NOMO-1 treated with dmso at 0.1 percent for 144 hours (cell line): ENCODE measurements around the gene SMTNL2.
"Not testable (repeated sequence)": the region's sequence is repeated elsewhere in the genome, so short reads cannot be mapped to it uniquely, and the experiment has no call there.

Source experiments
- DNase-seq: peaks from one replicate; lab custom pipeline; 2025; ENCODE audit not compliant: unreplicated experiment; lab: John Stamatoyannopoulos, UW

The SMTNL2 gene

DNA sequence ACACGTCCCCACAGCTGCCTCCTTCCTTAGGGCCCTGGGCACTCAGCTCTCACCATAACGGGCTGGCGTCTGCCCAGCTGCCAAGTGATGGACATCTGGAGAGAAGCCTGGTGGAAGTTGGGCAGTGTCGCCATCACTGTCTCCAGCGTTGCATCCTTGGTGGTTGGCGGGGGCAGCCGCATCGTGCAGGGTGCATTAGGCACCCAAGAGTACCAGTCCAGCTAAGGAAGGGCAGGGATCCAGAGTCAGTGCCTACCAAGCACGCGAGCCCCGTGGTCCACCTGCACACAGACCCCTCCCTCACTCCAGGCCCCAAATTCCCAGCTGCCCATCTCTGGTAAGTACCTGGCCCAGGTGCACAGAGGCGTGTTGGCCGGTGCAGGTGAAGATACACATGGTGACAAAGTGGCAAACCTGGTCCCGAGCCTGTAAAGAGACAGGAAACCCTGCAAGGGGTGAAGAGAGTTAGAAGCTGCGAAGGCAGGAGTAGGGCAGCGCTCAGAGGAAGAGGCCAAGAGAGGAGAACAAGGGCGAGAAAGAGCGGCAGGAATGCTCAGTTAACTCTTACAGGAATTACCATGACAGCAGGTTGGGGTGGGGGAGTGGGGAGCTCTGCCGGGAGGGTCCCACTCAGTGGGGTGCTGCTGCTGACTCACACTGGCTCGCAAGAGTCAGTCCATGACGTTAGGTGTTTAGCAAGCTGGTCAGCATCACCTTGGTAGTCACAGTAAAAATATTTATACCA, 47.7 kb downstream of the SMTNL2 start:
- no peak for DNase-seq

DNA sequence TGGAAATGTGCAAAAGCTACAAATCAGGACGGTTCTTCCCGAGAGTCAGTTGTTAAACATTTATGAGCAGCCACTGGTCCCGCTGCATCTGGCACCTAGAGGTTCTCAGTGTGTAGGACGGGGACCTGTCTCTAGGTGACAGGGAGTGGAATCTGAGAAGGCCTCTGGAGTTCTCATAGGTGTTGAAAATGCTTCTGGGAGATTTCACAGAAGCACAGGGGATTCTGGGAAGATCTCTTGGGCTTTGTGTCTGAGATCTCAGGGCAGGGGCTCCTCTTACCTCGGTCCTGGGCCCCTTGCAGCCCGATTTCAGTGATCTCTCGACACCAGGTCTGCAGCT, 48.2 kb downstream of the SMTNL2 start:
- no peak for DNase-seq

DNA sequence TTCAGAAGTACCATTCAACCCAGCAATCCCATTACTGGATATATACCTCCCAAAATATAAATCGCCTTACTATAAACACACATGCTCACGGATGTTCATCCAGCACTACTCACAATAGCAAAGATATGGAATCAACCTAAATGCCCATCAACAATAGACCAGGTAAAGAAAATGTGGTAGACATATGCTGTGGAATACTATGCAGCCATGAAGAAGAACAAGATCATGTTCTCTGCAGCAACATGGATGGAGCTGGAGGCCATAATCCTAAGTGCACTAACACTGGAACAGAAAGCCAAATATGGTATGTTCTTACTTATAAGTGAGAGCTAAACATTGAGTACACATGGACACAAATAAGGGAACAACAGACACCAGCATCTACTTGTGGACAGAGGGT, 49.3 kb downstream of the SMTNL2 start:
- DNase-seq: no peak

DNA sequence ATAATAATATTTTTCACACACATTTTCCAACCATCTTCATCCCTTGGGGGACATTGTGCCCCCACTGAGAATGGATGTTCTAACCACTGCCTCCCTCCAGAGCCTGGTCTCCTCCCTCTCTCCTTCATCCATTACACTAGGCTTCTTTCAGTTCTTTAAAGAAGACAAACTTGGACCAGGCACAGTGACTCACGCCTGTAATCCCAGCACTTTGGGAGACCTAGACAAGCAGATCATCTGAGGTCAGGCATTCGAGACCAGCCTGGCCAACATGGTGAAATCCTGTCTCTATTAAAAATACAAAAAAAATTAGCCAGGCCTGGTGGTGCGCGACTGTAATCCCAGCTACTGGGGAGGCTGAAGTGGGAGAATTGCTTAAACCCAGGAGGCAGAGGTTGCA, 50.6 kb downstream of the SMTNL2 start:
- no peak for DNase-seq

DNA sequence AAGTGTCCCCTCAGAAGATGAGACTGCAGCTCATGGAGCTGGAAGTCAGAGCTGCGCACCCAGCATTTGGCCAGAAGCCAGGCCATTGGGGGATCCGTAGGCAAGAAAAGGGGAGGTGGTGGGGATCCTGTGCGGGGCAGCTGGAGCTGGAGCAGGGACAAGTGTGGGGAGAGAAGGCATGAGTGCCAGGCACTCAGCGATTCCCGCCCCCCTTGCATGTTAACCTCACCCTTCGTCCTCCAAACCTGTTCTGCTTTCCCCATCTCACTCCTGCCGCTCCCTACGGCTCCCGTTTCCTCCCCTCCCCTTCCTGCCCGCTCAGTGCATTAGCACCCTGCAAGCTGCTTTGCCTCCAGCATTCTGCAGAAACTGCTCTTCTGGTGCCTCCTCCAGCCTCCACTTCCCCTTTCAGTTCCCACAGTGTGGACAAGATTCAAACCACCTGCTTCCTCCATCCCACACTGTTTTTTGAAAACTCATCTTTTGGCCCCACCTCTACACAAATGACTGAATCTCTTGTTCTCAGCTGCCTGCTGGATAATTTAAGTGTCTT, 51.6 kb downstream of the SMTNL2 start:
- DNase-seq: peak; percentile 37

DNA sequence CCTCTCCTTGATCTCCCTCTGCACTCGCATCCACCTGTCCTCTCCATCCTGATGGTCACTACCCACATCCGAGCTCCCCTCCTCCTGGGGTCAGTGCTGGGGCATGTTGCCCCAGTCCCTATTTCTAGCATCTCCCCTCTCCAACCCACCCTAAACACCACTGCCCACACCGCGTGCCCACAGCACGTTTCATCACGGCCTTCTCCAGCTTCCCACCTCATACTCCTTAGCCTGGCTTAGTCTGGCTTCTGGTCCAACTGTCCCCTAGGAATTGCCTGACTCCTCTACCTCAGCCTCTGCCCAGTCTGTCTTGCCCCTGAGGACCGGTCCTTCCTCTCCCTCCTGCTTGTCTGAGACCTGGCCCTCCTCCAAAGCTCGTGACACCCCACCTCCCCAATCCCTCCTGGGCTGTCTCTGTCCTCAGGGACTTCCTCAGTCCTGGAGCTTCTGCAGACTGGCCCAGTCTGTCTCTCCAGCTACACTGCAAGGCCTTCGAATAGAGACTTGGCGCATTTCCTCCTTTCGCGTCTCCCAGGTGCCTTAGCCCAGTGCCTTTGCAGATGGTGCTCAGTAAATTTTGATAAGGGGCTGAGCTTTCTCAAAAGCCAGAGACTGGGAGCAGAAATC, 52.3 kb downstream of the SMTNL2 start:
- no peak for DNase-seq

DNA sequence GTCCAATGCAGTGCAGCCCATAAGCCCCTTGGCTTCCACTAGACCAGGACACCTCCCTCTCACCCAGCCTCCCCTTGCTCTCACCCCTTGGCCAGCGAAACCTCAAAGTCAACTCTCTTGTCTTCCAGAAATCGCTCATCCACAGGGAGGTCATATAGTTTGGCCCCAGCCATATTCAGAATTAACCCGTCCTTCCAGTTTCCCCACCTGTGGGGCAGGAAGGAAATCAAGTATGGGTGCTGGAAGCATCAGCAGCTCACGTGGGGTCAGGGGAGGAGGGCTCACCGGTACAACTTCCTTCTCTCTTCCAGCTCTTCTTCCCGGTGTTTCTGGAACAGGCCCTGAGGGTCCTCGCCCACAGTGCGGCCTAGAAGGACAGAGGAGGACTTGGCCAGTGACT, 54.4 kb downstream of the SMTNL2 start:
- not testable (repeated sequence) for DNase-seq

DNA sequence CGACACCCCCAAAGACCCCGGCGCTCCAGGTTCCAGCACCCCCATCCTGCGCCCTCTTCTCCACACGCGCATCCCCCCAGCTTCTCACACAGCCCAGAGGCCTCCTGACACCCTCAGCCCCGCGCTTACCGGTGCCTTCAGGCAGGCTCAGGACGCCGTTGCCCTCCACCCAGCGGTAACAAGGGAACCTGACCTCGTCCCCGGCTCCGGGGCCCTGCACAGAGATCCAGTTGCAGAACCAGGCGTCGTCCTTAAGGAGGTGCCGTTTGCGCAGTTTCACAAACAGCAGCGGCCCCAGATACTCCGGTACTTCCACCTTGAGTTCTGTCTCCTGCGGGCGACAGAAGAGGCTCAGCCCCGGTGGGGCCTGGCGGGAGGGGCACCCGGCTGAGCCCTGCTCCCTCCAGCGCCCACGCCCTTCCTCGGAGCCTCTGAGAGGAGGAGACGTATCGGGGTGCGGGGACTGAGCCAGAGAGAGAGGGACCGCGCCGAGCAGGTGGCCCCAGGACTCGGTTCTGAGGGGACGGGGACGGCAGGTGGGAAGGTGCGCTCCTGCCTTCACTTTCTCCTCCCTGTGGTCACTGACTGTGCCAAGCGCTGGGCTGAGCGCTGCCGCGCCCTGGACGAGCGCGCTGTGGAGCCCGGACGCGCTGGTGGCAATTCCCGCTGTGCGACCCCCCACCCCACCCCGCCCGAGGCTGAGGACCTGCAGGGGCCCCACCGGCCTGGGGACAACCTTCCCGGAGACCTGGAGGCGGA, 55.2 kb downstream of the SMTNL2 start:
- peak; percentile 60 for DNase-seq

DNA sequence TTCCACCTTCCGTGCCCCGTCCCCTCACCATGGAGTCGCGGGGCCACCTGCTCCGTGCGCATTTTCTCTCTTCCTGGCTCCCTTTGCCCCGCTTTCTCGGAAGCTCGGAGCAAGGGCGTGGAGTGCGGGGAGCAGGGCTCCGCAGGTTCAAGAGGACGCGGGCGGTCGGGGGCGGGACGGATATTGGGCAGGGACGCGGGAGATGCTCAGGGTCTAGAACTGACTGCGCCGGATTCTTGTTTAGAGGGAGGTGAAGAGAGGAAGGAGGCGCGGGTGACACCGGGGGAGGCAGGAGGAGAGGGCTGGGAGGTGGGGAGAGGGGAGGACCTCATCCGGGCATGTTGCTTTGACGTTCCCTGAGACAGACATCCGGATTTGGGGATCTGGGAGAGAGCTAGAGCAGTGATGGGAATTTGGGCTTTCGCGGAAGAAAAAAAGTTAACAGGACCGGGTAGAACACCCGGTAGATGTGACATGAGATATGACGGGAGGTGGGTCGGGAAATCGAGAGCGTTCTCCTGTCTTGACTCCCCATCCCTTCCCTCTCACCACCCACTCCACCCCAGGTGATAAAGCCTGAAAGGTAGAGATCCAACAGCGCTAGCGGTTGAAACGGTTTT, 56.4 kb downstream of the SMTNL2 start:
- not testable (repeated sequence) for DNase-seq

DNA sequence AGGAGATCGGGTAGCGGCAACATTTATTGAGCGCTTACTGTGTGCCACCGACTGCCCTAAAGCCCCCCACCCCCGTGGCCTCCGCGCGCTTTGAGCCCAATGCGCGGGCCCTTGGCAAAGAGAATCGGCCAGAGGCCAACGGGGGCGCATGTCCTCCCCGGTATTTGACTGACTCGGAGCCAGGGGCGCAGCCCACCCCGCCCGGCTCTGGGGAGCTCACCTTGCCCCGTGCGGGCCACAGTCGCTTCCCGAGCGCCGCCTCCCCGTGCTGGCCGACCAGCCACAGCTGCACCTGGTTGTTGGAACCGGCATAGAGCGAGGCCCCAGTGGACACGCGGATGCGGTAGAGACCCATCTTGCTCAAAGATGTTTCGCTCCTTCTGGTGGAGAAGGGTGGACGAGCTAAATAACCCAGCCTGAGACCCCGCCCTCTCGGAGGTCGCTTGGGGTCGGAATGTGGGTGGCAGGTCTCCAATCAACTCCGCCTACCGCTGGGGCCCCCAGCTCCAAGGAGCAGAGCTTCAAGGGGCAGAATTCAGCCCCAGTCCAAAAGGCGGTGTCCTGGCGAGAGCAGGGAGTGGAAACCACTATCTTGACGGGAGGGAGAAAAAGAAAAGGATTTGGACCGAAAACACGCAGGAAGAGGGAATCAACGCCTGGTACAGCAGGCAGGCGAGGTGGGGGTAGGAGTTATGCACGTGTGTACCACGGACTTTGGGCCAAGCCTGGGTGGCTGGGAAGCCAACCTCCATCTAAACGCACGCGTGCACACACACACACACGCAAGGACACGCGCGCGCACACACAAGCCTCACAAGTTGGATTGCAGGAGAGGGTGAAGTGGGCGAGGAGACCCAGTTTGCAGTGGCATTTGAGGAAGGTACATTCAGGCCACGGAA, 57.2 kb downstream of the SMTNL2 start, which contains the start of gene ALOX15:
Gene ALOX15, minus strand, starts transcription at position 382 of the 899 bp plus-strand sequence. Its CDS starts 27 bp downstream, at position 355.
- no peak for DNase-seq

DNA sequence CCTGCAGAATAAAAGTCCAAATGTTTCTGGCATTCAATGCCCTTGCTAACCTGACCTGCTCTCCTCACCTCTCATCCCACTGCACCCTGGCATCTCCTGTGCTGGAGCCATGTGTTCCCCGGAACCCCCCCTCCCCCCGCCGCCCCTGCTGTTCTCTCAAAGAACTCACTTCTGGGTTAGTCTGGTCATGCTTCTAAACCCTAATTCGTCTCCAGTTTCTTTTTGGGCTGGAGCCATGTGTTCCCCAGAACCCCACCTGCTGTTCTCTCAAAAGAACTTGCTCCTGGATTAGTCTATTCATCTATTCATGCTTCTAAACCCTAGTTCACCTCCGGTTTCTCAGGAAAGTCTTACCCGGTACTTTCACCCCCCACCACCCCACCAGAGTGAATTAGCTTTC, 58.0 kb downstream of the SMTNL2 start:
- no peak for DNase-seq

DNA sequence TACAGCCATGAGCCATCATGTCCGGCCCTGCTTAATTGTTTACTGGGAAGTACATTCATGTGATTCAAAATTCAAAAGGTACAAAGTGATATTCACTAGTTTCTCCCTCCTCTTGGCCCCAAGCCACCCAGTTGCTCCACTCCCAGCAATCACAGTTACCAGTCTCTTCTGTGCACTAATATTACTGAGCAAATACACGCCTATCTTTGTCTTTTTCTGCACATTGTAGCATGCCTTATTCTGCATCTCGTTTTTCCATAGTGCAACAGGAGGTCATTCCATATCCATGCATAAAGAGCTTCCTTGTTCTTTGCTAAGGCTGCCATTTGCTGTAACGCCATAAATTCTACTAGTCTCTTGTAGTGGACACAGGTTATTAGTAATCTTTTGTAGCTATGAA, 59.3 kb downstream of the SMTNL2 start:
- DNase-seq: no peak

DNA sequence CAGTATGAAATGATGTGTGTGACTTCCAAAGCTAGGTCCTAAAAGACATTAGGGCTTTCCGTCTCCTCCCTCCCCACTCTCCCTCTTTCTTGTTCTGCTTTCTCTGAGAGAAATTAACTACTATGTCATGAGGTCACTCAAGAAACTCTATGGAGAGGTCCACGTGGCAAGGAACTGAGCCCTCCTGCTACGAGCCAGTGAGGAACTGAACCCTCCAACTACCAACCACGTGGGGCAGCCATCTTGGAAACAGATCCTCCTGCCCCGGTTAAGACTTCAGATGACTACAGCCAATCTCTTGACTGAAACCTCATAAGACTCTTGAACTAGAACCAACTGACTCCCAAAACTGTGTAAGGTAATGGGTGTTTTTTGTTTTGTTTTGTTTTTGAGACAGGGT, 61.3 kb downstream of the SMTNL2 start:
- DNase-seq: no peak

DNA sequence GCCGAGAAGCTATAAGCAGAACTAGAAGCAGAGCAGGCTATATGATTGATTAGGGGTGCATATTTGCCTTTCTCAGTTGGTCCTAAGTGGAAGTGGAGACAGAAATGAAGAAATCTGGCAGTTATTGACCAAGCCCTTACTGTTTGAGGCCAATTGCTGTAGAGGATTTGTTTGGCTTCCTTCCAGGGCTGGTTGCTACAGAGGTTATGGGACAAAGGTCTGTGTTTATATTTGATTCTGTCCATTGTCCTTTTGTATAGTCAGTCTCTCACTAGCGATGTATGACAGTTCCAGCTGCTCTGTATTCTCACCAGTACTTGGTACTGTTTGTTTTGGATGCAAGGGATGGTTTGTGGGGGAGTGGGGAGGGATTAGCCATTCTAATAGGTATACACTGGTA, 64.4 kb downstream of the SMTNL2 start:
- peak; percentile 85 for DNase-seq

DNA sequence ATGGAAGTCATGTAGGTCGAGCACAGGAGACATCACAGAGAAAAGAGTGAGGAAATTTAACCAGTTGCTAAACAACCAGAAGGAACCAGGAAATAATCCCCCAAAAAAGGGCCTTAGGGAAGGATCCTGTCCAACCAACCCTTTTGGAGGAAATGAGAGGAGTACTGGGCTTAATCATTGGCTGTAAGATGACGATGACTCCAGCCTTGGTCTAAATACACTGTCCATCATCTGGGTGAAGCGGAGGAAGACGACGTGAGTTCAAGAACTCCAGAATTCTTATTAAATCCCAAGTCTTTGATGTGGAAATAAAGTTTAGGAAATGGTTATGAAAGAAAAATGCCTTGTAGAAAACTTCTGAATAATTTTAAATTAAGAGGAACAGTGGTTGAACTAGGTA, 68.7 kb downstream of the SMTNL2 start:
- no peak for DNase-seq

DNA sequence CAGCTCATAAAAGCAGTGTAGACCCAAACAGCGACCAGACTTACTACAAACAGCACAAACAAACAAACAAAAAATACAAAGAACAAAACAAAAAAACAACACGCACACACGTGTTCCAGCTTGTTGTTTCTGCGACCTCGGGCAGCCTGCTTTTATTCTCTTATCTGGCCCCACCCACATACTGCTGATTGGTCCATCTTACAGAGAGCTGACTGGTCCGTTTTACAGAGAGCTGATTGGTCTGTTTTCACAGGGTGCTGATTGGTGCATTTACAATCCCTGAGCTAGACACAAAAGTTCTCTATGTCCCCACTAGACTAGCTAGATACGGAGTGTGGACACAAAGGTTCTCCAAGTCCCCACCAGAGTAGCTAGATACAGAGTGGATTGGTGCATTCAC, 71.6 kb downstream of the SMTNL2 start:
- DNase-seq: not testable (repeated sequence)

DNA sequence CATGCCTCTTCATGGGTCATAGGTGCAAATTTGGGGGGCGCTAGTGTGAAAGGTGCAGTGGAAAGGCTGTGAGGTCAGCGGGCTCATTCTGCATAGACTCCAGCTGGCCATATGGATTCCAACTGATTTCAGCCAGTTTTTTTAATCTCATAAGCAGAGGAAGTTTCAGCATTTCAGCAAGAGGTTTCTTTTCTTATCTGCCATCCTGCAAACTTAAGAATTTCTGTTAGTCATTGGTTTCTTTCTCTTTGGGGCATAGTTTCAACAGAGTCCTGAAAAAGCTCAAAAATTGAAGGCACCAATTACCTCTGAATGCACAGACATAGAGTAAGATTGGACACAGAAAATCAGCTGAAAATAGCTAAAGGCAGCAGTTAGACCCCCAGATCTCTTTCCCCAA, 73.3 kb downstream of the SMTNL2 start:
- no peak for DNase-seq
